K562 (cell line): ENCODE results near the gene MTMR10.

Experiments used
- ARNT ChIP-seq, 2 experiments: fragments of 450-650 bp; IDR thresholded peaks; 2 replicates each; pipeline ENCODE4 v1.6.1; 2016; ENCODE audit warnings: mild to moderate bottlenecking in 1 of 2
- FOXM1 ChIP-seq, 2 experiments: fragments of 450-650 bp in 1 of 2; sonication (generic) in 1 of 2; formaldehyde crosslinking in 1 of 2; IDR thresholded peaks; 2 replicates each; pipeline versions ENCODE4 v1.6.1 to v1.9.0; 2017 to 2022; ENCODE audit warnings: low read depth in 2 of 2, mild to moderate bottlenecking in 2 of 2, missing genetic modification reagents in 1 of 2, moderate library complexity in 1 of 2
- TAF1 ChIP-seq: IDR thresholded peaks from 2 replicates; pipeline ENCODE4 v1.6.1; 2011; ENCODE audit warnings: mild to moderate bottlenecking, low read length, moderate library complexity; ENCODE audit not compliant: insufficient read depth, control insufficient read depth, severe bottlenecking; ENCODE audit errors: extremely low read depth
- TAF15 ChIP-seq: fragments of 200-400 bp; formaldehyde crosslinking; IDR thresholded peaks from 2 replicates; pipeline ENCODE4 v1.6.1; 2017; ENCODE audit warnings: mild to moderate bottlenecking, low read depth, low read length, moderate library complexity
- TARDBP ChIP-seq: fragments of 450-650 bp; IDR thresholded peaks from 2 replicates; pipeline ENCODE4 v1.6.1; 2016
- YY1 ChIP-seq, 3 experiments: IDR thresholded peaks; 2 replicates each; pipeline ENCODE4 v1.6.1; 2011; ENCODE audit warnings: low read length in 2 of 3, mild to moderate bottlenecking in 2 of 3, moderate library complexity in 2 of 3, borderline replicate concordance in 1 of 3, control low read depth in 1 of 3, low read depth in 1 of 3; ENCODE audit not compliant: insufficient read depth in 3 of 3, insufficient replicate concordance in 2 of 3, control insufficient read depth in 1 of 3, insufficient read length in 1 of 3; ENCODE audit errors: extremely low read depth in 1 of 3
- TF ChIP-seq, protein P1 (sequence below), 3 experiments: IDR thresholded peaks in 2 of 3; conservative IDR thresholded peaks in 1 of 3; 2 replicates each; pipeline ENCODE4 v1.5.1; 2011 to 2012; ENCODE audit warnings: low read length in 3 of 3, mild to moderate bottlenecking in 3 of 3, control low read depth in 2 of 3, improper control_type of control experiment in 1 of 3, inconsistent platforms in 1 of 3, low read depth in 1 of 3, mixed read lengths in 1 of 3, moderate library complexity in 1 of 3; ENCODE audit not compliant: insufficient read depth in 2 of 3

- TF ChIP-seq TAF1 (no peak), TARDBP (no peak), TAF15 (no peak), FOXM1 (IDR thresholded peaks at IDR 0.05; ENCODE audit: low read depth) (no peak), FOXM1 (CRISPR knock-in tag; IDR thresholded peaks at IDR 0.05; ENCODE audit: low read depth) (no peak), ARNT (IDR thresholded peaks at IDR 0.05) (no peak), YY1 (IDR thresholded peaks at IDR 0.05; ENCODE audit: borderline replicate concordance in 1 of 3, control insufficient read depth in 1 of 3, extremely low read depth in 1 of 3, insufficient read depth in 3 of 3, insufficient read length in 1 of 3, insufficient replicate concordance in 2 of 3, low read depth in 1 of 3, low read length in 2 of 3) (no peak)
- TF ChIP-seq, protein P1, sequence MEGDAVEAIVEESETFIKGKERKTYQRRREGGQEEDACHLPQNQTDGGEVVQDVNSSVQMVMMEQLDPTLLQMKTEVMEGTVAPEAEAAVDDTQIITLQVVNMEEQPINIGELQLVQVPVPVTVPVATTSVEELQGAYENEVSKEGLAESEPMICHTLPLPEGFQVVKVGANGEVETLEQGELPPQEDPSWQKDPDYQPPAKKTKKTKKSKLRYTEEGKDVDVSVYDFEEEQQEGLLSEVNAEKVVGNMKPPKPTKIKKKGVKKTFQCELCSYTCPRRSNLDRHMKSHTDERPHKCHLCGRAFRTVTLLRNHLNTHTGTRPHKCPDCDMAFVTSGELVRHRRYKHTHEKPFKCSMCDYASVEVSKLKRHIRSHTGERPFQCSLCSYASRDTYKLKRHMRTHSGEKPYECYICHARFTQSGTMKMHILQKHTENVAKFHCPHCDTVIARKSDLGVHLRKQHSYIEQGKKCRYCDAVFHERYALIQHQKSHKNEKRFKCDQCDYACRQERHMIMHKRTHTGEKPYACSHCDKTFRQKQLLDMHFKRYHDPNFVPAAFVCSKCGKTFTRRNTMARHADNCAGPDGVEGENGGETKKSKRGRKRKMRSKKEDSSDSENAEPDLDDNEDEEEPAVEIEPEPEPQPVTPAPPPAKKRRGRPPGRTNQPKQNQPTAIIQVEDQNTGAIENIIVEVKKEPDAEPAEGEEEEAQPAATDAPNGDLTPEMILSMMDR (IDR thresholded peaks at IDR 0.05 in 2 of 3, conservative IDR thresholded peaks at IDR 0.05 in 1 of 3; ENCODE audit: insufficient read depth in 2 of 3, low read depth in 1 of 3, low read length in 3 of 3), result no peak
Measured at GRCh38 chr15:30913761-30914160, 77.7 kb downstream of the MTMR10 start.
